ENCODE results near the gene SPATS2L. TPM values are rescaled to one million over a fixed set of nuclear protein-coding genes. Genes with fewer than 3 reads are reported as not detected.

Gene SPATS2L
- total RNA-seq, 1 donor from 2014 or later: 36.6 TPM

DNA sequence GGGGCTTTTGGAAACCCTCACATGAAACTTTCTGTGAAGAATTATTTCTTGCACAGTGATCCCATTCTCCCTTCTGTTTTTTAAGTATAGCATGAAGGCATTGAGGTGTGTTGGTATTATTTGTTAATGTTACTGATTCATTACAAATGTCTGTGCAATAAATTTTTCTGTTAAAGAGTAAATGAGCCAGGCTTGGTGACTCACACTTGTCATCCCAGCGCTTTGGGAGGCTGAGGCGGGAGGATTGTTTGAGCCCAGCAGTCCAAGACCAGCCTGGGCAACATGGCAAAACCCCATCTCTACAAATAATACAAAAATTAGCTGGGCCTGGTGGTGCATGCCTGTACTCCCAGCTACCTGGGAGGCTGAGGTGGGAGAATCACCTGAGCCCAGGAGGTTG lies 115.6 kb downstream of the SPATS2L start:
- H3K4me1 ChIP-seq: no peaks in the 10 kb centered on the region
- peaks cover 17 to 30% of the 10 kb centered on the region in 2 donors for H3K36me3 ChIP-seq
- no peak overlapping the region for H3K27ac ChIP-seq
- TF ChIP-seq, protein P1, sequence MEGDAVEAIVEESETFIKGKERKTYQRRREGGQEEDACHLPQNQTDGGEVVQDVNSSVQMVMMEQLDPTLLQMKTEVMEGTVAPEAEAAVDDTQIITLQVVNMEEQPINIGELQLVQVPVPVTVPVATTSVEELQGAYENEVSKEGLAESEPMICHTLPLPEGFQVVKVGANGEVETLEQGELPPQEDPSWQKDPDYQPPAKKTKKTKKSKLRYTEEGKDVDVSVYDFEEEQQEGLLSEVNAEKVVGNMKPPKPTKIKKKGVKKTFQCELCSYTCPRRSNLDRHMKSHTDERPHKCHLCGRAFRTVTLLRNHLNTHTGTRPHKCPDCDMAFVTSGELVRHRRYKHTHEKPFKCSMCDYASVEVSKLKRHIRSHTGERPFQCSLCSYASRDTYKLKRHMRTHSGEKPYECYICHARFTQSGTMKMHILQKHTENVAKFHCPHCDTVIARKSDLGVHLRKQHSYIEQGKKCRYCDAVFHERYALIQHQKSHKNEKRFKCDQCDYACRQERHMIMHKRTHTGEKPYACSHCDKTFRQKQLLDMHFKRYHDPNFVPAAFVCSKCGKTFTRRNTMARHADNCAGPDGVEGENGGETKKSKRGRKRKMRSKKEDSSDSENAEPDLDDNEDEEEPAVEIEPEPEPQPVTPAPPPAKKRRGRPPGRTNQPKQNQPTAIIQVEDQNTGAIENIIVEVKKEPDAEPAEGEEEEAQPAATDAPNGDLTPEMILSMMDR (IDR thresholded peaks at IDR 0.05): no peak
- no peaks in the 10 kb centered on the region for H3K27me3 ChIP-seq
- intact Hi-C loops (cut with DNase I): no loop called here
- DNase-seq (ENCODE audit: low spot score in 2 of 2): no peak
- no peaks in the 10 kb centered on the region for H3K9me3 ChIP-seq
- no peak overlapping the region for H3K4me3 ChIP-seq

DNA sequence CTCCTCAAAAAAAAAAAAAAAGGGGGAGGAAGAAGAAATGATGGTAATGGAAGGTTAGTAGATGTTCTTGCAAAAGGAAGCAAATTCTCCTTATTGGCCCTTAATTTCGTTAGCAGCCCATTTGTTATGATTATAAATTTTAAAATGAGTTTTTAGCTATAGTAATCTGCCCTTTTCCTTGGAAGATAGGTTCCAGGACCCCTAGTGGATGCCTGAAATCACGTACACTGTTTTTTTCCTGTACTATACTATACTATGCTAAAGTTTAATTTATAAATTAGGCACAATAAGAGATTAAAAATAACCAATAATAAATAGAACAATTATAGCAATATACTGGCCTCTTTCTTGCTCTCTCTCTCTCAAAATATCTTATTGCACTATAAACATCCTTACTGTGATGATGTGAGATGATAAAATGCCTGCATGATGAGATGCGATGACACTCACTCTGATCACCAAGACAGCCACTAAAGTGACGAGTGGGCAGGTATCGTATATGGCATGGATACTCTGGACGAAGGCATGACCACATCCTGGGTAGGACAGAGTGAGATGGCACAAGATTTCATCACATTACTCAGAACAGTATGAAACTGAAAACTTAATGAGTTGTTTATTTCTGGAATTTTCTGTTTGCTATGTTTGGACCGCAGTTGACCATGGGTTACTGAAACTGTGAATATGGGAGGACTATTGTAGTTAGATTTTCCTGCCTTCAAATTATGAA lies 116.2 kb downstream of the SPATS2L start:
- no peaks in the 10 kb centered on the region for H3K27me3 ChIP-seq
- H3K9me3 ChIP-seq: no peaks in the 10 kb centered on the region
- intact Hi-C loops (cut with DNase I): no loop called here
- no peak overlapping the region for H3K27ac ChIP-seq
- H3K36me3 ChIP-seq: peaks cover 17 to 30% of the 10 kb centered on the region in 2 donors
- no peak for DNase-seq (ENCODE audit: low spot score in 2 of 2)
- no peak overlapping the region for H3K4me3 ChIP-seq
- H3K4me1 ChIP-seq: no peaks in the 10 kb centered on the region
- TF ChIP-seq, protein P1 (IDR thresholded peaks at IDR 0.05): no peak

DNA sequence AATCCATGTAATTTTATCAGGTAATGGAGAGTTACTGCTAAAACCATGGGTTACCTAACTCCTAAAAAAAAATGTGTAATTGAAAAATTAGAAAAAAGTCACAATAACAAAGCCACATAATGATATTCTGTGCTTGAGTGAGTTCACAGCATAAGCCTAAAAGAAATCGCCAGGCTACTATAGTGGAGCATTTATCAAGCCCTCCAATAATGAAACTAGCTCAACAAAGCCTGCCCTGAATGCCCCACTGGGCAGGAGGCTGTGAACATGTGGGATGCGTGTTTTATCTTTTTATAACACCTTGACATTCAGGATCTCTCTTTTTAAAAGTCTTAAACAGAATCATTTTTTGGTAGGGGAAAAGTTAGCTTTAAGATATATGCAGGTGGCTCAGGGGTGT lies 117.0 kb downstream of the SPATS2L start:
- TF ChIP-seq, protein P1 (IDR thresholded peaks at IDR 0.05): no peak
- Histone ChIP-seq H3K9me3 (no peaks in the 10 kb centered on the region), H3K4me1 (no peaks in the 10 kb centered on the region), H3K36me3 (peaks cover 17 to 35% of the 10 kb centered on the region in 2 donors), H3K27ac (no peak overlapping the region), H3K4me3 (no peak overlapping the region), H3K27me3 (no peaks in the 10 kb centered on the region)
- intact Hi-C loops (cut with DNase I): no loop called here
- no peak for DNase-seq (ENCODE audit: low spot score in 2 of 2)

DNA sequence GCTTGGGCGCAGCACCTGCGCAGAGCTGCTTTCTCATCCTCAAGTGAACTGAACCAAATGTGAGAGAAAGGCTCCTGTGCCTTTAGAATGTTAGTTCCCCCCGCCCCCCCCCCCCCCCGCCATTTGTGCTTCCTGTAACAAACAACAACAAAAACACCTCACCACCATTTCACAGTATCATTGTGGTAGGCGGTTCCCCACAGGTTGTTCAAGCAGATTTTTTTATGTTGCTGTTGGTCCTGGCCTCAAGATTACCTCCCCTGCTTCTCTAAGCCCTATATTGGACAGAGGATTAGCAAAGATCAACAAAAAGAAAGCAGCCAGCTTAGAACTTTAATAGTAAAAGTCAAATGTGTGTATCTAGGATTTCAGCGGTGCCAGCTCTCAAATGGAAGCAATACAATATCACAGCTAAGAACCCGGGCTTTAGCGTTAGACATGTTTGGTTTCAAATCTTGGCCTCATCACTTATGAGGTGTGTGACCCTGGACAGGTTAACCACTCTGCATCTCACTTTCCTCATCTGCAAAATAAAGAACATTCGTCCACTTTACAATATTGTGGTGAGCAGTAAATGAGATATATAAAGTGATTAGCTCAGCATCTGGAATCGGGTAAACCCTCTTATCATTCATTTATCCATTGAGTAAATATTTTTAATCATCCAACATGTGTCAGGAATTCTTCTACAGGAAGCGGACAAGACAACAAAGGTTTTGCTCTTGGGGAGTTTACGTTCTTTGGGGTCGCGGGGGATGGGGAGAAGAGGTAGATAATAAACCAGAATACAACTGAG lies 118.7 kb downstream of the SPATS2L start:
- Histone ChIP-seq H3K27ac (no peak overlapping the region), H3K9me3 (no peaks in the 10 kb centered on the region), H3K4me1 (no peaks in the 10 kb centered on the region), H3K36me3 (peaks cover 7 to 24% of the 10 kb centered on the region in 2 donors), H3K4me3 (no peak overlapping the region), H3K27me3 (no peaks in the 10 kb centered on the region)
- TF ChIP-seq, protein P1 (IDR thresholded peaks at IDR 0.05): no peak
- DNase-seq (ENCODE audit: low spot score in 2 of 2): no peak
- intact Hi-C loops (cut with DNase I): no loop called here

DNA sequence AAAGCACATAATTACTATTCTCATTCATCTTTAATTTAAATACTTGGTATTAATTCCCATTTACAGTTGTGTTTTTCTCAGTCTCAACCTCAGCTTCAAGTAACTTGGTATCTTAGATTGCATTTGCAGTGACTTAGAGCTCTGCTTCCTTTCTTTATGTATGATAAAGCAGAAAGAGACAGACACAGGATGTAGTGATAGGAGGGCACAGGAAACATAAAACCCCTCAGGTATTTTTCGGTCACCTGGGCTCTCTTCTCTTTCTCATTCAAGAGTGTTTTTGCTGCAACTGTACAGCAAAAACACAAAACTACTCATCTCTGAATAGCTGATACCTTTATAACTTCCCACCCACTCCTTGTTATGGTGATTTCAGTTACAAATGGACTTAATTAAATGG lies 120.3 kb downstream of the SPATS2L start:
- DNase-seq (ENCODE audit: low spot score in 2 of 2): no peak
- Histone ChIP-seq H3K4me3 (no peak overlapping the region), H3K4me1 (no peaks in the 10 kb centered on the region), H3K36me3 (peaks cover 0 to 13% of the 10 kb centered on the region in 2 donors), H3K27ac (no peak overlapping the region), H3K27me3 (no peaks in the 10 kb centered on the region), H3K9me3 (no peaks in the 10 kb centered on the region)
- TF ChIP-seq, protein P1 (IDR thresholded peaks at IDR 0.05): no peak
- intact Hi-C loops (cut with DNase I): no loop called here
